ENCODE measurements around the gene B3GALT6. TPM values are rescaled to one million over a fixed set of nuclear protein-coding genes. Genes with fewer than 3 reads are reported as not detected.

Gene B3GALT6
- total and polyA plus RNA-seq, 2 experiments from 2014 or later = 5.5 to 26.5 TPM

DNA sequence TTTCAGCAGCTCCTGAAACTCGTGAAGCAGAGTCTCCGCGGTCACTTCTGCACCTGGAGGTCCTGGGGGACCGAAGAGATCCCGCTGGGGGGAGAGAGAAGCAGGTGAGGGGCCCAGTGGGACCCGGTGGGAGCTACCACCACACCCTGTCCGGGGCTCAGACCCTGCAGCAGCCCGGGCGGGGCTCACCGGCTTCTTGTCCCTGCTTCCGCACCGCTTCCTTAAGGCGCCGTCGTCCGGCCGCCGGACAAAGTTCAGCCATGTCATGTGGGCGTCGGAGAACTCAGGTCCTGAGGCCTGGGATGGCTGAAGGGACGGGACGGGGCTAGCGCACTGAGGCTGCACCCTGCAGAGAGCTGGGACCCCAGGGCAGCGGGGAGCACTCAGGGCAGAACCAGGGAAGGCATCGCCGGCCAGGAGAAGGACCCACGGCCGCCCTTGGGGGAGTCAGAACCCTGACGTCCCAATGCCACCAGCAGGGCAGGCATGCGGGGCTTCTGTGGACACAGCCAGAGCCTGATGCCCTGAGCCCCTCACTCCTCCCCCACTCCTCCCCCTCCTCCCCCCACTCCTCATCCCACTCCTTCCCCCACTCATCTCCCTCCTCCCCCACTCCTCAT is 12.3 kb downstream of the B3GALT6 start (continued):
- TF ChIP-seq, protein P1, sequence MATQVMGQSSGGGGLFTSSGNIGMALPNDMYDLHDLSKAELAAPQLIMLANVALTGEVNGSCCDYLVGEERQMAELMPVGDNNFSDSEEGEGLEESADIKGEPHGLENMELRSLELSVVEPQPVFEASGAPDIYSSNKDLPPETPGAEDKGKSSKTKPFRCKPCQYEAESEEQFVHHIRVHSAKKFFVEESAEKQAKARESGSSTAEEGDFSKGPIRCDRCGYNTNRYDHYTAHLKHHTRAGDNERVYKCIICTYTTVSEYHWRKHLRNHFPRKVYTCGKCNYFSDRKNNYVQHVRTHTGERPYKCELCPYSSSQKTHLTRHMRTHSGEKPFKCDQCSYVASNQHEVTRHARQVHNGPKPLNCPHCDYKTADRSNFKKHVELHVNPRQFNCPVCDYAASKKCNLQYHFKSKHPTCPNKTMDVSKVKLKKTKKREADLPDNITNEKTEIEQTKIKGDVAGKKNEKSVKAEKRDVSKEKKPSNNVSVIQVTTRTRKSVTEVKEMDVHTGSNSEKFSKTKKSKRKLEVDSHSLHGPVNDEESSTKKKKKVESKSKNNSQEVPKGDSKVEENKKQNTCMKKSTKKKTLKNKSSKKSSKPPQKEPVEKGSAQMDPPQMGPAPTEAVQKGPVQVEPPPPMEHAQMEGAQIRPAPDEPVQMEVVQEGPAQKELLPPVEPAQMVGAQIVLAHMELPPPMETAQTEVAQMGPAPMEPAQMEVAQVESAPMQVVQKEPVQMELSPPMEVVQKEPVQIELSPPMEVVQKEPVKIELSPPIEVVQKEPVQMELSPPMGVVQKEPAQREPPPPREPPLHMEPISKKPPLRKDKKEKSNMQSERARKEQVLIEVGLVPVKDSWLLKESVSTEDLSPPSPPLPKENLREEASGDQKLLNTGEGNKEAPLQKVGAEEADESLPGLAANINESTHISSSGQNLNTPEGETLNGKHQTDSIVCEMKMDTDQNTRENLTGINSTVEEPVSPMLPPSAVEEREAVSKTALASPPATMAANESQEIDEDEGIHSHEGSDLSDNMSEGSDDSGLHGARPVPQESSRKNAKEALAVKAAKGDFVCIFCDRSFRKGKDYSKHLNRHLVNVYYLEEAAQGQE (IDR thresholded peaks at IDR 0.05; ENCODE audit: unreplicated experiment) = no peak
- no peak for TF ChIP-seq ZNF114 (CRISPR knock-in tag; IDR thresholded peaks at IDR 0.05)

DNA sequence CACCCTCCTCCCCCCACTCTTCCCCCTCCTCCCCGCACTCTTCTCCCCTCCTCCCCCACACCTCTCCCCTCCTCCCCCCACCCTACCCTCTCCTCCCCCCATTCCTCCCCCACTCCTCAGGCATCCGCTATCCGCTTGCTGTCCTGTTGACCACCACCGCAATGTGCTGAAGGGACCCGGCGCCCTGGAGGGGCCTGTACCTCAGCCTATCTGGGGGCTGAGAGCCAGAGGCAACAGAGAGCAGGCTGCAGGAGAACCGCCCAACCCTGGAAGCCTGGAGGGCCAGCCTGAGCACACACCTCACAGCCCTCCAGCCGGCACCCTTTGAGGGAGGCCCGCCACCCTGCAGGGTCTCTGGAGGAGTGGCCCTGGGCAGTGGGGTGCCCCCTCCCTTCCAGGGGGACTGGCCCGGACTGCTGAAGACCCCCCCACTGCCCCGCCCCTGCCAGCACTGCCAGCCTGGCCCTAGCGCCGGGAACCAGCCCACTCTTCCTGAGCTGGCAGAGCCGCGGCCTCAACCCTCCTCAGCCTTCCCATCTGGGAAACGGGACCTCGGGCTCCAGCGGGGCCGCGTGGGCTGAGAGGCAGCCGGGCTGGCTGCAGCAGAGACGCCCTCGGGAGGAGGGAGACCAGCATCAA is 13.3 kb downstream of the B3GALT6 start:
- no peak overlapping the region for H3K27ac ChIP-seq (ENCODE audit: low read depth)
- H3K4me2 ChIP-seq = no peak overlapping the region
- H3K36me3 ChIP-seq (ENCODE audit: insufficient read depth) = no peaks in the 10 kb centered on the region
- Mint-ChIP-seq H3K36me3 (ENCODE audit: low read depth) (peaks cover 3% of the 10 kb centered on the region; the same call in 1 of the 3 replicates), H3K4me1 (no peaks in the 10 kb centered on the region), H3K4me3 (no peak overlapping the region), H3K9me3 (no peaks in the 10 kb centered on the region), H3K27ac (no peak overlapping the region), H3K27me3 (ENCODE audit: insufficient read depth, low read depth, poor library complexity) (peaks cover 4% of the 10 kb centered on the region)
- no peaks in the 10 kb centered on the region for H3K9me2 ChIP-seq (ENCODE audit: insufficient read depth)
- H3K27me3 ChIP-seq (ENCODE audit: insufficient read depth) = peaks cover 10% of the 10 kb centered on the region; the same call in 1 of the 2 replicates
- ATAC-seq (no peak), DNase-seq (ENCODE audit: low spot score) (no peak)
- H3K79me2 ChIP-seq (replicated peaks; ENCODE audit: insufficient read depth) = no peaks in the 10 kb centered on the region
- no peaks in the 10 kb centered on the region for H3F3A ChIP-seq (replicated peaks; ENCODE audit: low read depth)
- no peaks in the 10 kb centered on the region for H4K20me1 ChIP-seq (replicated peaks; ENCODE audit: insufficient read depth)
- H3K4me1 ChIP-seq (ENCODE audit: insufficient read depth) = peaks cover 3% of the 10 kb centered on the region; the same call in 1 of the 2 replicates
- H3K4me3 ChIP-seq = no peak overlapping the region
- no peak overlapping the region for H2AFZ ChIP-seq
- TF ChIP-seq, protein P1 (IDR thresholded peaks at IDR 0.05; ENCODE audit: unreplicated experiment) = no peak
- TF ChIP-seq, protein P2, sequence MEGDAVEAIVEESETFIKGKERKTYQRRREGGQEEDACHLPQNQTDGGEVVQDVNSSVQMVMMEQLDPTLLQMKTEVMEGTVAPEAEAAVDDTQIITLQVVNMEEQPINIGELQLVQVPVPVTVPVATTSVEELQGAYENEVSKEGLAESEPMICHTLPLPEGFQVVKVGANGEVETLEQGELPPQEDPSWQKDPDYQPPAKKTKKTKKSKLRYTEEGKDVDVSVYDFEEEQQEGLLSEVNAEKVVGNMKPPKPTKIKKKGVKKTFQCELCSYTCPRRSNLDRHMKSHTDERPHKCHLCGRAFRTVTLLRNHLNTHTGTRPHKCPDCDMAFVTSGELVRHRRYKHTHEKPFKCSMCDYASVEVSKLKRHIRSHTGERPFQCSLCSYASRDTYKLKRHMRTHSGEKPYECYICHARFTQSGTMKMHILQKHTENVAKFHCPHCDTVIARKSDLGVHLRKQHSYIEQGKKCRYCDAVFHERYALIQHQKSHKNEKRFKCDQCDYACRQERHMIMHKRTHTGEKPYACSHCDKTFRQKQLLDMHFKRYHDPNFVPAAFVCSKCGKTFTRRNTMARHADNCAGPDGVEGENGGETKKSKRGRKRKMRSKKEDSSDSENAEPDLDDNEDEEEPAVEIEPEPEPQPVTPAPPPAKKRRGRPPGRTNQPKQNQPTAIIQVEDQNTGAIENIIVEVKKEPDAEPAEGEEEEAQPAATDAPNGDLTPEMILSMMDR (conservative IDR thresholded peaks at IDR 0.05; ENCODE audit: low read depth in 2 of 2) = no peak
- no peak for TF ChIP-seq STAT1 (IDR thresholded peaks at IDR 0.05; ENCODE audit: unreplicated experiment)
- no peak for TF ChIP-seq CREB1 (CRISPR knock-in tag; IDR thresholded peaks at IDR 0.05; ENCODE audit: low read depth)
- TF ChIP-seq JUNB (IDR thresholded peaks at IDR 0.05; ENCODE audit: unreplicated experiment) = no peak
- TF ChIP-seq ZNF114 (CRISPR knock-in tag; IDR thresholded peaks at IDR 0.05) = no peak
- no peak for TF ChIP-seq POLR2AphosphoS5 (IDR thresholded peaks at IDR 0.05; ENCODE audit: low read depth)
- TF ChIP-seq, protein P3, sequence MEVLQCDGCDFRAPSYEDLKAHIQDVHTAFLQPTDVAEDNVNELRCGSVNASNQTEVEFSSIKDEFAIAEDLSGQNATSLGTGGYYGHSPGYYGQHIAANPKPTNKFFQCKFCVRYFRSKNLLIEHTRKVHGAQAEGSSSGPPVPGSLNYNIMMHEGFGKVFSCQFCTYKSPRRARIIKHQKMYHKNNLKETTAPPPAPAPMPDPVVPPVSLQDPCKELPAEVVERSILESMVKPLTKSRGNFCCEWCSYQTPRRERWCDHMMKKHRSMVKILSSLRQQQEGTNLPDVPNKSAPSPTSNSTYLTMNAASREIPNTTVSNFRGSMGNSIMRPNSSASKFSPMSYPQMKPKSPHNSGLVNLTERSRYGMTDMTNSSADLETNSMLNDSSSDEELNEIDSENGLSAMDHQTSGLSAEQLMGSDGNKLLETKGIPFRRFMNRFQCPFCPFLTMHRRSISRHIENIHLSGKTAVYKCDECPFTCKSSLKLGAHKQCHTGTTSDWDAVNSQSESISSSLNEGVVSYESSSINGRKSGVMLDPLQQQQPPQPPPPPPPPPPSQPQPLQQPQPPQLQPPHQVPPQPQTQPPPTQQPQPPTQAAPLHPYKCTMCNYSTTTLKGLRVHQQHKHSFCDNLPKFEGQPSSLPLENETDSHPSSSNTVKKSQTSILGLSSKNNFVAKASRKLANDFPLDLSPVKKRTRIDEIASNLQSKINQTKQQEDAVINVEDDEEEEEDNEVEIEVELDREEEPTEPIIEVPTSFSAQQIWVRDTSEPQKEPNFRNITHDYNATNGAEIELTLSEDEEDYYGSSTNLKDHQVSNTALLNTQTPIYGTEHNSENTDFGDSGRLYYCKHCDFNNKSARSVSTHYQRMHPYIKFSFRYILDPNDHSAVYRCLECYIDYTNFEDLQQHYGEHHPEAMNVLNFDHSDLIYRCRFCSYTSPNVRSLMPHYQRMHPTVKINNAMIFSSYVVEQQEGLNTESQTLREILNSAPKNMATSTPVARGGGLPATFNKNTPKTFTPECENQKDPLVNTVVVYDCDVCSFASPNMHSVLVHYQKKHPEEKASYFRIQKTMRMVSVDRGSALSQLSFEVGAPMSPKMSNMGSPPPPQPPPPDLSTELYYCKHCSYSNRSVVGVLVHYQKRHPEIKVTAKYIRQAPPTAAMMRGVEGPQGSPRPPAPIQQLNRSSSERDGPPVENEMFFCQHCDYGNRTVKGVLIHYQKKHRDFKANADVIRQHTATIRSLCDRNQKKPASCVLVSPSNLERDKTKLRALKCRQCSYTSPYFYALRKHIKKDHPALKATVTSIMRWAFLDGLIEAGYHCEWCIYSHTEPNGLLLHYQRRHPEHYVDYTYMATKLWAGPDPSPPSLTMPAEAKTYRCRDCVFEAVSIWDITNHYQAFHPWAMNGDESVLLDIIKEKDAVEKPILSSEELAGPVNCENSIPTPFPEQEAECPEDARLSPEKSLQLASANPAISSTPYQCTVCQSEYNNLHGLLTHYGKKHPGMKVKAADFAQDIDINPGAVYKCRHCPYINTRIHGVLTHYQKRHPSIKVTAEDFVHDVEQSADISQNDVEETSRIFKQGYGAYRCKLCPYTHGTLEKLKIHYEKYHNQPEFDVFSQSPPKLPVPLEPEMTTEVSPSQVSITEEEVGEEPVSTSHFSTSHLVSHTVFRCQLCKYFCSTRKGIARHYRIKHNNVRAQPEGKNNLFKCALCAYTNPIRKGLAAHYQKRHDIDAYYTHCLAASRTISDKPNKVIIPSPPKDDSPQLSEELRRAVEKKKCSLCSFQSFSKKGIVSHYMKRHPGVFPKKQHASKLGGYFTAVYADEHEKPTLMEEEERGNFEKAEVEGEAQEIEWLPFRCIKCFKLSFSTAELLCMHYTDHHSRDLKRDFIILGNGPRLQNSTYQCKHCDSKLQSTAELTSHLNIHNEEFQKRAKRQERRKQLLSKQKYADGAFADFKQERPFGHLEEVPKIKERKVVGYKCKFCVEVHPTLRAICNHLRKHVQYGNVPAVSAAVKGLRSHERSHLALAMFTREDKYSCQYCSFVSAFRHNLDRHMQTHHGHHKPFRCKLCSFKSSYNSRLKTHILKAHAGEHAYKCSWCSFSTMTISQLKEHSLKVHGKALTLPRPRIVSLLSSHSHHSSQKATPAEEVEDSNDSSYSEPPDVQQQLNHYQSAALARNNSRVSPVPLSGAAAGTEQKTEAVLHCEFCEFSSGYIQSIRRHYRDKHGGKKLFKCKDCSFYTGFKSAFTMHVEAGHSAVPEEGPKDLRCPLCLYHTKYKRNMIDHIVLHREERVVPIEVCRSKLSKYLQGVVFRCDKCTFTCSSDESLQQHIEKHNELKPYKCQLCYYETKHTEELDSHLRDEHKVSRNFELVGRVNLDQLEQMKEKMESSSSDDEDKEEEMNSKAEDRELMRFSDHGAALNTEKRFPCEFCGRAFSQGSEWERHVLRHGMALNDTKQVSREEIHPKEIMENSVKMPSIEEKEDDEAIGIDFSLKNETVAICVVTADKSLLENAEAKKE (CRISPR knock-in tag; IDR thresholded peaks at IDR 0.05) = no peak

Measured in GM23338 (cell line).